ENCODE results near the gene EPHB3.
"Not testable (repeated sequence)": the region's sequence is repeated elsewhere in the genome, so short reads cannot be mapped to it uniquely, and the experiment has no call there.

EPHB3 gene

GRCh38 chr3:184600685-184601377 is 39.2 kb downstream of the EPHB3 start:
- no peak for DNase-seq (ENCODE audit: low read depth)

GRCh38 chr3:184601576-184602371 is 40.2 kb downstream of the EPHB3 start:
- DNase-seq (ENCODE audit: low read depth), result no peak

- DNase-seq (ENCODE audit: low read depth), result no peak
These were observed 41.0 kb downstream of the EPHB3 start for GRCh38 chr3:184602372-184603150.

- no peak for DNase-seq (ENCODE audit: low read depth)
These were observed 41.8 kb downstream of the EPHB3 start for GRCh38 chr3:184603151-184604030.

GRCh38 chr3:184604039-184604601 is 42.5 kb downstream of the EPHB3 start:
- no peak for DNase-seq (ENCODE audit: low read depth)

- DNase-seq (ENCODE audit: low read depth), result no peak
These were observed 43.2 kb downstream of the EPHB3 start for GRCh38 chr3:184604615-184605290.

GRCh38 chr3:184608209-184608608 is 46.6 kb downstream of the EPHB3 start:
- no peak for DNase-seq (ENCODE audit: low read depth)

- DNase-seq (ENCODE audit: low read depth), result no peak
These were observed 48.1 kb downstream of the EPHB3 start for GRCh38 chr3:184609476-184610244.

GRCh38 chr3:184610245-184610871 is 48.8 kb downstream of the EPHB3 start:
- no peak for DNase-seq (ENCODE audit: low read depth)

- no peak for DNase-seq (ENCODE audit: low read depth)
These were observed 50.2 kb downstream of the EPHB3 start for GRCh38 chr3:184611607-184612281.

GRCh38 chr3:184615396-184615795 is 53.8 kb downstream of the EPHB3 start:
- DNase-seq (ENCODE audit: low read depth), result no peak

GRCh38 chr3:184616436-184616835 is 54.9 kb downstream of the EPHB3 start:
- no peak for DNase-seq (ENCODE audit: low read depth)

GRCh38 chr3:184617306-184617705 is 55.7 kb downstream of the EPHB3 start:
- not testable (repeated sequence) for DNase-seq (ENCODE audit: low read depth)

- no peak for DNase-seq (ENCODE audit: low read depth)
These were observed 57.2 kb downstream of the EPHB3 start for GRCh38 chr3:184618811-184619210.

- DNase-seq (ENCODE audit: low read depth), result no peak
These were observed 57.8 kb downstream of the EPHB3 start for GRCh38 chr3:184619369-184619768.

GRCh38 chr3:184619787-184620430 is 58.3 kb downstream of the EPHB3 start:
- DNase-seq (ENCODE audit: low read depth), result no peak

- DNase-seq (ENCODE audit: low read depth), result no peak
These were observed 59.0 kb downstream of the EPHB3 start for GRCh38 chr3:184620475-184621119.

GRCh38 chr3:184622156-184622555 is 60.6 kb downstream of the EPHB3 start:
- DNase-seq (ENCODE audit: low read depth), result not testable (repeated sequence)
